RWPE1 (cell line): ENCODE data around the gene F10.

Experiments
- CTCF ChIA-PET: fragments of 350-600 bp; sonication (Branson Sonifier 250); formaldehyde crosslinking; extraction: SDS; loops from one replicate; lab custom pipeline; 2021; lab: Yijun Ruan, JAX
- POLR2A ChIA-PET: fragments of 400-600 bp; formaldehyde crosslinking; extraction: SDS; loops from one replicate; lab custom pipeline; 2020; ENCODE audit warnings: antibody characterized with exemption; ENCODE audit not compliant: low non-redundant PET; lab: Yijun Ruan, JAX
- DNase-seq: peaks from one replicate; pipeline ENCODE4 v3.0.0; 2012; ENCODE audit warnings: low spot score
- H3K27ac ChIP-seq: fragments of 450-650 bp; 2 replicates; pipeline ENCODE4 v1.5.1; 2017
- TF ChIP-seq, protein P1 (sequence below): fragments of 450-650 bp; conservative IDR thresholded peaks from 2 replicates; pipeline ENCODE4 v1.5.1; 2017; ENCODE audit warnings: low read depth, mild to moderate bottlenecking

F10 gene

DNA sequence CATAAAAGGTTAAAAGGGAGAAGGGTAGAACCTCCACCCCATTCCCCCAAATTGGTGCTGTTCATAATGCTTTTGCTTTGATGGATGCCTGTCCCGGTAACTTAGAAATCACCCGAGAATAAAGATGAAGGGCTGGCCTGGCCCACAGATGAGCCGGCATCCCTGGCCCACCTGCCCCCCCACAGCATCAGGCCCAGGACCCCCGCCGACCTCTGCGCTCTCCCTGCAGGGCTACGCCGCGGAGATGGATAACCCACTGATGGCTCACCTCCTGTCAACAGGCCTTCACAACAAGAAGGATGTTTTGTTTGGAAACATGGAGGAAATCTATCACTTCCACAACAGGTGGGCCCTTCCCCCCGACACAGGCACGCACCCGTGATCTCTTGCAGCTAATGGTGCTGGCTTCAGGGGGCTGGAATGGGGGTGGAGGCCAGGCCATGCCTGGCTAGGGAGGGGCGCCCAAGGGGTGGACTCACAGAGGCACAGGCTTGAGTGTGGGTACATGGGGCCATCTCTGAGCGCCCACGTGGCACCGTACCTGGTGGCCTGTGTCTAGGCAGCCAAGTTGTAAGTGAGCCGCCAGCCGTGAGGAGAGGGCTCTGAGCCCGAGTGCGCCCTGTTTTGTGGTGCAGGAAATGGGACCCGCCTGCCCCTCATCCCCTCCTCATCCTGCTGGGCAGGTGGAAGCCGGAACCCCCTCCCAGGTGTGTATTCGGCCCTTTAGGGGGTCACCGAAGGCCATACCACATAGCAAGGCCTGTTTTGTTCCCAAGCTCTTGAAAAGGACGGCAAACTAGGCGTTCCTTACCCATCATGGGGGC lies 40.2 kb upstream of the F10 start:
- POLR2A ChIA-PET, result no interaction called here
- CTCF ChIA-PET, result no interaction called here
- TF ChIP-seq, protein P1, sequence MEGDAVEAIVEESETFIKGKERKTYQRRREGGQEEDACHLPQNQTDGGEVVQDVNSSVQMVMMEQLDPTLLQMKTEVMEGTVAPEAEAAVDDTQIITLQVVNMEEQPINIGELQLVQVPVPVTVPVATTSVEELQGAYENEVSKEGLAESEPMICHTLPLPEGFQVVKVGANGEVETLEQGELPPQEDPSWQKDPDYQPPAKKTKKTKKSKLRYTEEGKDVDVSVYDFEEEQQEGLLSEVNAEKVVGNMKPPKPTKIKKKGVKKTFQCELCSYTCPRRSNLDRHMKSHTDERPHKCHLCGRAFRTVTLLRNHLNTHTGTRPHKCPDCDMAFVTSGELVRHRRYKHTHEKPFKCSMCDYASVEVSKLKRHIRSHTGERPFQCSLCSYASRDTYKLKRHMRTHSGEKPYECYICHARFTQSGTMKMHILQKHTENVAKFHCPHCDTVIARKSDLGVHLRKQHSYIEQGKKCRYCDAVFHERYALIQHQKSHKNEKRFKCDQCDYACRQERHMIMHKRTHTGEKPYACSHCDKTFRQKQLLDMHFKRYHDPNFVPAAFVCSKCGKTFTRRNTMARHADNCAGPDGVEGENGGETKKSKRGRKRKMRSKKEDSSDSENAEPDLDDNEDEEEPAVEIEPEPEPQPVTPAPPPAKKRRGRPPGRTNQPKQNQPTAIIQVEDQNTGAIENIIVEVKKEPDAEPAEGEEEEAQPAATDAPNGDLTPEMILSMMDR, result no peak

DNA sequence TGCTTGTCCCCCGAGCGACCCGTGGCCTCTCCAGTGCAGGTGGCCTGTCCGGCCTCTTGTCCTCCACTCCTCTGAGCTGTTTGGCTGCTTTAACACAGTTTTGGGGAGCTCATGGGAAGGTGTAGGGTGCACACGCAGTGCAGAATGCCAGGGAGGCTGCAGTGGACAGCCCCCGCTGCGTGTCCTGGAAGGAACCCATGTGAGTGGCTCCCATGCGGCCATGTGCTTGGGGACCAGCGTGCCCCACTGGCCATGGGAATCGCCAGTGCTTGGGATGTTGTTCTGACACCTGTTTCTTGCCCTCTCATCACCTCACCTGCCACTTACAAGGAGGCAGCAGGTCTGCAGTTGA lies 39.6 kb upstream of the F10 start:
- no peak overlapping the region for H3K27ac ChIP-seq
- no peak for DNase-seq
- POLR2A ChIA-PET, result no interaction called here
- TF ChIP-seq, protein P1, result no peak
- CTCF ChIA-PET, result no interaction called here

More for the DNA sequence above, 40.2 kb upstream of the F10 start:
- H3K27ac ChIP-seq, result no peak overlapping the region
- no peak for DNase-seq

DNA sequence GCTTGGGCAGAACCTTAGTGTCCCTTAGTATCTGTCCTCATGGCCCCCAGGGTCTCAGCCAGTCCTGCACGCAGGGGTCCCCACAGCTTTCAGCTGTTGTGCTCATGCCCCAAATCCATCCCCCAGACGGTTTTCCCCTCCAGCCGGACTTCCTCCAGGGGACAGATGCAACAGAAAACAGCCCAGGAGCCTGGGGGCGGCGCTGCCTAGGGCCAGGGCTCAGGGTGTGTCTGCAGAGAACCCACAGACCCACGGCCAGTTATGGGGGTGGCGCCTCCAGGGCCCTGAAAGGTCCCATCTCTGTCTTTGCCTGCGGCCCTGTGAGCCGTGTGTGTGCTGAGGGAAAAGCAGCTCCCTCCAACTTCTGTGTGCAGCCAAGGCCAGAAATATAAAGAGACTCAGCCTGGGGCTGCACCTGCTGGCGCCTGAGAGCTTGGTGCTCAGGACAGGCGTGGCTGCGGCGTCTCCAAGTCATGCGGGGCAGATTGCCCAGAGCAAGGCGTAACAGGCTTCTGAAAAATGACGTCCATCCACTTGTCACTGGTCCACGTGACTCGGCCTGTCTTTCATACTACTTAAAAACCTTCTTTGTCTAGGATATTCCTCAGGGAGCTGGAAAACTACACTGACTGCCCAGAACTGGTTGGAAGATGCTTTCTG lies 39.1 kb upstream of the F10 start:
- no peak overlapping the region for H3K27ac ChIP-seq
- peak; percentile 52 for DNase-seq
- CTCF ChIA-PET, result interaction anchor here (0.7 kb wide), 1 partner anchor 300 kb away, joined by 3 read pairs; no protein-coding TSS in a partner anchor
- POLR2A ChIA-PET, result no interaction called here
- TF ChIP-seq, protein P1, result no peak

DNA sequence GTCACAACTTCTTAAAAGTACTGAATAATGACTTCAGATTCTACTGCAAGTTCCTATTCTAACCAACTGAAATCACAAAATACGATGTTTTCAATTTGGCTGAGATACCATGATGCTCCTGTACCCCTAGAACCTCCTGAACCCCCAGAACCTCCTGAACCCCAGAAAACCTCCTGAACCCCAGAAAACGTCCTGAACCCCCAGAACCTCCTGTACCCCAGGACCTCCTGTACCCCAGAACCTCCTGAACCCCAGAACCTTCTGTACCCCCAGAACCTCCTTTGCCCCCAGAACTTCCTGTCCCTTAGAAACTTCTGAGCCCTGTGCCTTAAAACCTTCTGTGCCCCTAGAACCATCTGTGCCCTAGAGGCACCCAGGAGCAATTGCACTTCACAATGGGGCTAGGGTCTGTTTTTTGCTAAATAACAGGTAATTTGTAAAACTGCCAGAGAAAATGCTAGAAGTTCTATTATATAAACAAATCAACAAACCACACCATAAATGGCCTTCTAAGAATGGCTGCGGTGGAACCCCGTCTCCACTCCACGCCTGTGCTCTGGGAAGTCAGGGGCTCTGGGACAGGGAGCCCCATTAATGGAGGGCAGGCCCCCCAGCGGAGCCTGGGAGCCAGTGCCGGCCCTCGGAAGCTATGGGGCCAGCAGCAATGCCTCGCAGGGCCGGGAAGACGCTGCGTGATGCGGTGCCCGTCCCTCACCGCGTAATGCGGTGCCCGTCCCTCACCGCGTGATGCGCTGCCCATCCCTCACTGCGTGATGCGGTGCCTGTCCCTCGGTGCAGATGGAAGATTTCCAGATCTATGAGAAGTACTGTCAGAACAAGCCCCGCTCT lies 38.3 kb upstream of the F10 start:
- TF ChIP-seq, protein P1, result no peak
- H3K27ac ChIP-seq, result no peak overlapping the region
- CTCF ChIA-PET, result interaction anchor here (0.7 kb wide), 1 partner anchor 300 kb away, joined by 3 read pairs; no protein-coding TSS in a partner anchor

DNA sequence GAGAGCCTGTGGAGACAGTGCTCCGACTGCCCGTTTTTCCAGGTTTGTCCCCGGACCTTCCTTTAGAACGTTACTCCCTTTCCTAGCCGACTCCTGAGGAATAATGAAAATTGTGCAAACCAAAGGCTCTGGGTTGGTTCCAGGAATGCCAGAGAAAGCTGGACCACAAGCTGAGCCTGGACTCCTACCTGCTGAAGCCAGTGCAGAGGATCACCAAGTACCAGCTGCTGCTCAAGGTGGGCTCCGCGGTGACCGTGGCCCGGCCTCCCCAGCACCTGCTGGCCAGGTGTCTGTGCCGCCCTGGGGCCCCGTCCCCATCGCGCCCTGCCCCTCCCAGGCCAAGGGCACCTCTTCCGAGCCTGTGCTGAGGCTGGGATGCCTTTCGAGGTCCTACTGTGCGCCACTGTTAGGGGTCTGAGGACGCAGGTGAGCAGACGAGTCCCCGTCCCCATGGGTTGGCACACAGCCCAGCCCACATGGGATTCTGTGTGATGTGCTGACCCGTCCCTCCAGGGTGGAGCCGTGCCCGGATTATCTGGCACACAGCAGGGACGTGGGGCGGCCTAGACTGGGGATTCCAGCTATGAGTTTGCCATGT lies 37.6 kb upstream of the F10 start:
- CTCF ChIA-PET, result interaction anchor here (1.1 kb wide), 1 partner anchor 19 kb away, joined by 4 read pairs; no protein-coding TSS in a partner anchor
- POLR2A ChIA-PET, result no interaction called here
- TF ChIP-seq, protein P1, result no peak
- no peak for DNase-seq
- H3K27ac ChIP-seq, result no peak overlapping the region

More for the DNA sequence above, 38.3 kb upstream of the F10 start:
- POLR2A ChIA-PET, result no interaction called here
- DNase-seq, result no peak
